Hematopoietic multipotent progenitor cell (in vitro differentiated cells): Measurements from ENCODE around the gene GRIA3. TPM values are rescaled to one million over a fixed set of nuclear protein-coding genes. Genes with fewer than 3 reads are reported as not detected.
"Not testable (repeated sequence)": the region's sequence is repeated elsewhere in the genome, so short reads cannot be mapped to it uniquely, and the experiment has no call there.

ENCODE experiments used
- DNase-seq, 3 donors: peaks; one replicate each; pipeline ENCODE4 v3.0.0-alpha.2; 2011 to 2015; ENCODE audit warnings: low read depth in 2 of 3, low spot score in 2 of 3
- total RNA-seq: library from RNA; depleted of rRNA; stranded (reverse); fragments of >200 nt; gene quantifications from one replicate; pipeline ENCODE4 v1.2.3, GENCODE V29; 2012

The GRIA3 gene
- total RNA-seq, 1 donor = not detected

- DNase-seq = no peak
Measured at GRCh38 chrX:123267220-123267619, 83.1 kb downstream of the GRIA3 start.

GRCh38 chrX:123271902-123272301 lies 87.8 kb downstream of the GRIA3 start:
- DNase-seq = no peak

- DNase-seq = no peak
Measured at GRCh38 chrX:123272630-123273029, 88.6 kb downstream of the GRIA3 start.

GRCh38 chrX:123274796-123275195 lies 90.7 kb downstream of the GRIA3 start:
- no peak for DNase-seq

GRCh38 chrX:123277347-123277746 lies 93.3 kb downstream of the GRIA3 start:
- no peak for DNase-seq

GRCh38 chrX:123277821-123278220 lies 93.7 kb downstream of the GRIA3 start:
- DNase-seq = no peak

- DNase-seq = no peak
Measured at GRCh38 chrX:123282241-123282640, 98.2 kb downstream of the GRIA3 start.

GRCh38 chrX:123283407-123283806 lies 99.3 kb downstream of the GRIA3 start:
- not testable (repeated sequence) for DNase-seq

GRCh38 chrX:123291623-123292022 lies 107.5 kb downstream of the GRIA3 start:
- no peak for DNase-seq

- no peak for DNase-seq
Measured at GRCh38 chrX:123298026-123298425, 113.9 kb downstream of the GRIA3 start.

- no peak for DNase-seq
Measured at GRCh38 chrX:123303429-123303828, 119.4 kb downstream of the GRIA3 start.

- DNase-seq = no peak
Measured at GRCh38 chrX:123308658-123309057, 124.6 kb downstream of the GRIA3 start.

GRCh38 chrX:123310112-123310511 lies 126.0 kb downstream of the GRIA3 start:
- DNase-seq = no peak

- DNase-seq = no peak
Measured at GRCh38 chrX:123311486-123311885, 127.4 kb downstream of the GRIA3 start.

- DNase-seq = no peak
Measured at GRCh38 chrX:123313486-123313885, 129.4 kb downstream of the GRIA3 start.

GRCh38 chrX:123320622-123321021 lies 136.5 kb downstream of the GRIA3 start:
- DNase-seq = no peak

- no peak for DNase-seq
Measured at GRCh38 chrX:123322536-123322935, 138.5 kb downstream of the GRIA3 start.

- no peak for DNase-seq
Measured at GRCh38 chrX:123324625-123325024, 140.5 kb downstream of the GRIA3 start.

- no peak for DNase-seq
Measured at GRCh38 chrX:123330229-123330942, 146.3 kb downstream of the GRIA3 start.

GRCh38 chrX:123331349-123331748 lies 147.3 kb downstream of the GRIA3 start:
- DNase-seq = no peak

GRCh38 chrX:123331859-123332258 lies 147.8 kb downstream of the GRIA3 start:
- DNase-seq = no peak

- DNase-seq = no peak
Measured at GRCh38 chrX:123336666-123337065, 152.6 kb downstream of the GRIA3 start.
